Measurements from ENCODE around the gene ERVFRD-1. TPM values are rescaled to one million over a fixed set of nuclear protein-coding genes. Genes with fewer than 3 reads are reported as not detected.

Gene ERVFRD-1
- polyA plus RNA-seq, 12 donors = 0.06 to 0.49 (median 0.16) TPM; not detected in 2

DNA sequence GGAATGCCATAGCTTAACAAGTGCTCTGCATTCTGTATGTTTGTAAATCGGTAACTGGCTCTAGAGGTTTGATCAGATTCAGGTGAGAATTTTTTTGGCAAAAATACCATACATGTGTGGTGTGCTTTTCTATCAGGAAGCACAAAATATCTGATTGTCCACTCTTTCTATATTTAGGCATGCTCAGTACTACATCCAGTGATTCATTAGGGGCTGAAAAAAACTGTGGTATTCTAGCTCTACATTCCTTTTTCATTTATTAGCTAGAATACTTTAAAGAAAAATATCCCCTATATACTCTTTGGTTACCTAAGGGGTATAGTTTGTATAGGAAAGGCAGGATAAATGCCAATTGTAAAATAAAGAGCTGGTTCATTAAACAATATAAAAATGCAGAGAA is 56.8 kb downstream of the ERVFRD-1 start:
- DNase-seq = no peak

DNA sequence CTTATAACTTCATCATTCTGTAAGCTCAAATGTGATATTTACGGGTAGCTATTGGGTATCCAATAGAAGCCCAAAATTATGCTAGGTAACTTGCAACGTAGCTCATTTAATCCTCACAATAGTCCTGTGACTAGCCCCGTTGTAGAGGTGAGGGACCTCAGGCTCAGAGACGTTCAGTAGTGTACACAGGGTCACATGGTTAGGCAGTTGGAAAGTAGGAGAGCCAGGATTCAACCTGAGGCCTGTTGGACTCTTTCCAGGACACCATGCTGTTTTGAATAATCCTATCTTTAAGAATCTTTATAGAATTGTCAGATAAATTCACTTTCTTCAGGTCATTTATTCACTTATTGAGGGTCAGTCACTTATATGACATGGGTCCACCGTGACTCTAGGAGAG is 58.2 kb downstream of the ERVFRD-1 start:
- no peak for DNase-seq

Other genes starting within 250 kb of the ERVFRD-1 start
- under 1 TPM in 2 of 12 donors, not detected in 10; 0.09 TPM for gene GCM2, start 229.7 kb downstream of the ERVFRD-1 start, polyA plus RNA-seq (ENCODE audit: insufficient read length in 12 of 12)
- gene SYCP2L, start 224.7 kb downstream of the ERVFRD-1 start, polyA plus RNA-seq (ENCODE audit: insufficient read length in 12 of 12) = 1 to 10 TPM in 8 of 12 donors, under 1 TPM in 2, not detected in 2; 0.73 to 6.7 (median 2.0) TPM
- gene ELOVL2, start 67.4 kb downstream of the ERVFRD-1 start, polyA plus RNA-seq (ENCODE audit: insufficient read length in 12 of 12) = 1 to 10 TPM in 11 of 12 donors, not detected in 1; 1.7 to 3.2 (median 2.6) TPM
- gene SMIM13, start 17.9 kb downstream of the ERVFRD-1 start, polyA plus RNA-seq (ENCODE audit: insufficient read length in 12 of 12) = 10 to 100 TPM in 10 of 12 donors, 1 to 10 TPM in 1, not detected in 1; 9.7 to 15.0 (median 11.5) TPM
- gene NEDD9, start 120.9 kb upstream of the ERVFRD-1 start, polyA plus RNA-seq (ENCODE audit: insufficient read length in 12 of 12) = 10 to 100 TPM in 9 of 12 donors, 1 to 10 TPM in 2, not detected in 1; 8.6 to 46.0 (median 12.2) TPM

Measured in muscle of arm (tissue), 12 donors.